Upper lobe of right lung (tissue), 1 donor: ENCODE measurements around the gene MCAT. TPM values are rescaled to one million over a fixed set of nuclear protein-coding genes. Genes with fewer than 3 reads are reported as not detected.

Experiments
- ATAC-seq: fragments of 200-7000 bp; cut with Tn5 transposase; one replicate; pipeline ENCODE4 v1.9.1; 2020; ENCODE audit warnings: mild to moderate bottlenecking, moderate library complexity
- DNase-seq: peaks from one replicate; pipeline ENCODE4 v3.0.0-alpha.2; 2020
- H3K27ac ChIP-seq: fragments of 200-600 bp; one replicate; pipeline ENCODE4 v1.8.0; 2022
- H3K27me3 ChIP-seq: fragments of 200-600 bp; one replicate; pipeline ENCODE4 v1.8.0; 2022; ENCODE audit warnings: mild to moderate bottlenecking
- H3K36me3 ChIP-seq: fragments of 200-600 bp; one replicate; pipeline ENCODE4 v1.8.0; 2022
- H3K4me1 ChIP-seq: fragments of 200-600 bp; one replicate; pipeline ENCODE4 v1.8.0; 2022
- H3K4me3 ChIP-seq: fragments of 200-600 bp; one replicate; pipeline ENCODE4 v1.8.0; 2022; ENCODE audit warnings: mild to moderate bottlenecking
- H3K9me3 ChIP-seq: fragments of 200-600 bp; one replicate; pipeline ENCODE4 v1.8.0; 2022
- CTCF ChIP-seq: fragments of 200-600 bp; IDR thresholded peaks from one replicate; pipeline ENCODE4 v1.8.0; 2022; ENCODE audit warnings: antibody characterized with exemption
- intact Hi-C: fragments of 100-400 bp; cut with DNase I; formaldehyde crosslinking; loops from one replicate; pipeline ENCODE4 v1.11.0; 2022
- total RNA-seq: library from RNA; stranded (reverse); fragmentation: NEBNext Ultra II Directional; extraction: Animal tissue kit (Norgen Biotek cat#: 25700); gene quantifications from one replicate; pipeline ENCODE4 v1.2.1, GENCODE V29; 2021
- donor health status: DM: no; HTN: yes; CAD: no; lungs with severe emphysema.

The MCAT gene
- total RNA-seq, 1 donor from 2014 or later, result 12.1 TPM

- no peak for TF ChIP-seq CTCF
- intact Hi-C loops, result no loop called here
- Histone ChIP-seq H3K4me3 (no peak overlapping the region), H3K4me1 (peaks cover 12% of the 10 kb centered on the region), H3K27ac (no peak overlapping the region), H3K36me3 (peaks cover 7% of the 10 kb centered on the region), H3K9me3 (no peaks in the 10 kb centered on the region), H3K27me3 (no peaks in the 10 kb centered on the region)
- DNase-seq (no peak), ATAC-seq (no peak)
Measured at GRCh38 chr22:43144949-43145348, 1.8 kb upstream of the MCAT start.

- H3K36me3 ChIP-seq, result peaks cover 68% of the 10 kb centered on the region
- H3K4me1 ChIP-seq, result peaks cover 15% of the 10 kb centered on the region
- TF ChIP-seq CTCF, result no peak
- no peaks in the 10 kb centered on the region for H3K27me3 ChIP-seq
- H3K9me3 ChIP-seq, result no peaks in the 10 kb centered on the region
- intact Hi-C loops, result no loop called here
- peak; percentile 7 for ATAC-seq
- no peak overlapping the region for H3K4me3 ChIP-seq
- DNase-seq, result no peak
- no peak overlapping the region for H3K27ac ChIP-seq
Measured at GRCh38 chr22:43136801-43137200, 6.4 kb downstream of the MCAT start.

- Histone ChIP-seq H3K36me3 (peaks cover 68% of the 10 kb centered on the region), H3K27me3 (no peaks in the 10 kb centered on the region), H3K4me1 (peaks cover 13% of the 10 kb centered on the region), H3K9me3 (no peaks in the 10 kb centered on the region), H3K27ac (no peak overlapping the region), H3K4me3 (no peak overlapping the region)
- ATAC-seq (peak; percentile 65), DNase-seq (no peak)
- TF ChIP-seq CTCF, result peak; percentile 56
- intact Hi-C loops, result no loop called here
Measured at GRCh38 chr22:43136255-43136654, 6.9 kb downstream of the MCAT start.

- DNase-seq (no peak), ATAC-seq (peak; percentile 7)
- TF ChIP-seq CTCF, result no peak
- Histone ChIP-seq H3K4me3 (no peak overlapping the region), H3K9me3 (no peaks in the 10 kb centered on the region), H3K27me3 (no peaks in the 10 kb centered on the region), H3K36me3 (peaks cover 67% of the 10 kb centered on the region), H3K4me1 (peaks cover 13% of the 10 kb centered on the region), H3K27ac (no peak overlapping the region)
- intact Hi-C loops, result no loop called here
Measured at GRCh38 chr22:43135565-43135964, 7.6 kb downstream of the MCAT start.

GRCh38 chr22:43134553-43134952 lies 8.6 kb downstream of the MCAT start:
- Histone ChIP-seq H3K4me3 (no peak overlapping the region), H3K27me3 (no peaks in the 10 kb centered on the region), H3K4me1 (peaks cover 13% of the 10 kb centered on the region), H3K9me3 (no peaks in the 10 kb centered on the region), H3K36me3 (peaks cover 59% of the 10 kb centered on the region), H3K27ac (no peak overlapping the region)
- intact Hi-C loops, result no loop called here
- no peak for DNase-seq
- TF ChIP-seq CTCF, result no peak
- ATAC-seq, result no peak

GRCh38 chr22:43133401-43133800 lies 9.8 kb downstream of the MCAT start:
- H3K27ac ChIP-seq, result no peak overlapping the region
- H3K36me3 ChIP-seq, result peaks cover 50% of the 10 kb centered on the region
- DNase-seq (no peak), ATAC-seq (no peak)
- intact Hi-C loops, result no loop called here
- H3K9me3 ChIP-seq, result no peaks in the 10 kb centered on the region
- no peak for TF ChIP-seq CTCF
- peaks cover 20% of the 10 kb centered on the region for H3K4me1 ChIP-seq
- H3K27me3 ChIP-seq, result no peaks in the 10 kb centered on the region
- no peak overlapping the region for H3K4me3 ChIP-seq
